Esophagus muscularis mucosa (tissue), 4 donors: ENCODE results near the gene RNU7-1. TPM values are rescaled to one million over a fixed set of nuclear protein-coding genes. Genes with fewer than 3 reads are reported as not detected.

Experiments
- DNase-seq: peaks from one replicate; pipeline ENCODE4 v3.0.0-alpha.2; 2017; ENCODE audit errors: extremely low spot score
- H3K27ac ChIP-seq, 4 donors: fragments of 200-600 bp; sonication (generic); replicated peaks in 1 of 4; 1 replicate in 3 of 4; 2 replicates in 1 of 4; pipeline ENCODE4 v1.5.1; 2016 to 2019; ENCODE audit warnings: mild to moderate bottlenecking in 1 of 4
- H3K27me3 ChIP-seq, 4 donors: fragments of 200-600 bp; sonication (generic); one replicate each; pipeline versions ENCODE4 v1.5.1 to v1.6.0; 2016 to 2019
- H3K36me3 ChIP-seq, 4 donors: fragments of 200-600 bp; sonication (generic); one replicate each; pipeline ENCODE4 v1.5.1; 2016 to 2019
- H3K4me1 ChIP-seq, 4 donors: fragments of 200-600 bp; sonication (generic); one replicate each; pipeline ENCODE4 v1.5.1; 2016 to 2019
- H3K4me3 ChIP-seq, 4 donors: fragments of 200-600 bp; sonication (generic); 1 replicate in 2 of 4; 2 replicates in 2 of 4; pipeline ENCODE4 v1.5.1; 2016 to 2019; ENCODE audit warnings: mild to moderate bottlenecking in 4 of 4, moderate library complexity in 1 of 4
- H3K9me3 ChIP-seq, 4 donors: fragments of 200-600 bp; sonication (generic); 1 replicate in 3 of 4; 2 replicates in 1 of 4; pipeline ENCODE4 v1.5.1; 2016 to 2019
- CTCF ChIP-seq, 3 experiments: fragments of 200-600 bp in 2 of 3; fragments of 450-650 bp in 1 of 3; sonication (generic) in 2 of 3; IDR thresholded peaks; one replicate each; pipeline ENCODE4 v1.5.1; 2017 to 2019; ENCODE audit warnings: antibody characterized with exemption in 3 of 3, mild to moderate bottlenecking in 2 of 3, moderate library complexity in 1 of 3
- EP300 ChIP-seq: sonication (generic); formaldehyde crosslinking; IDR thresholded peaks from one replicate; pipeline ENCODE4 v1.6.1; 2017; ENCODE audit warnings: antibody characterized with exemption
- POLR2A ChIP-seq: fragments of 450-650 bp; IDR thresholded peaks from one replicate; pipeline ENCODE4 v1.6.1; 2017; ENCODE audit warnings: antibody characterized with exemption, moderate library complexity, mild to moderate bottlenecking, low read depth
- POLR2AphosphoS5 ChIP-seq, 2 donors: sonication (generic); formaldehyde crosslinking; IDR thresholded peaks; one replicate each; pipeline ENCODE4 v1.6.1; 2017; ENCODE audit warnings: antibody characterized with exemption in 2 of 2
- WGBS: methylation state at CpG from one replicate; pipeline ENCODE4 v1.1.5; 2018; 5-methylcytosine and 5-hydroxymethylcytosine counted together
- intact Hi-C: fragments of 100-400 bp; cut with DNase I; formaldehyde crosslinking; loops from one replicate; pipeline ENCODE4 v1.15.1; 2023
- total RNA-seq, 4 donors: library from RNA; depleted of rRNA; stranded (reverse); fragments of >200 nt; gene quantifications; one replicate each; pipeline versions ENCODE4 v1.1.0 to v1.2.1, GENCODE V29; 2016

Gene RNU7-1
- total RNA-seq, 4 donors from 2014 or later = not detected

- TF ChIP-seq POLR2AphosphoS5 (IDR thresholded peaks at IDR 0.05) = no peak
- no peak for TF ChIP-seq POLR2A
- no peak for TF ChIP-seq EP300
- TF ChIP-seq CTCF (IDR thresholded peaks at IDR 0.05) = no peak
- no peaks in the 10 kb centered on the region for H3K36me3 ChIP-seq
- DNase-seq = no peak
- H3K4me1 ChIP-seq = peaks cover 40 to 55% (median 47%) of the 10 kb centered on the region in 4 donors
- no peaks in the 10 kb centered on the region for H3K9me3 ChIP-seq
- peak overlapping the region; percentile 34 to 57 (median 42) for H3K27ac ChIP-seq
- H3K4me3 ChIP-seq = peak overlapping the region in 1 of 4 donors; percentile 5
- 82% methylated on average over 10 of the region's 10 CpGs for WGBS
- intact Hi-C loops = no loop called here
- no peaks in the 10 kb centered on the region for H3K27me3 ChIP-seq
Observed at GRCh38 chr12:6958609-6959057, 15.0 kb downstream of the RNU7-1 start.

- no peak for DNase-seq
- H3K27me3 ChIP-seq = no peaks in the 10 kb centered on the region
- TF ChIP-seq POLR2AphosphoS5 (IDR thresholded peaks at IDR 0.05) = no peak
- no peak for TF ChIP-seq CTCF (IDR thresholded peaks at IDR 0.05)
- no peak for TF ChIP-seq EP300
- TF ChIP-seq POLR2A = no peak
- no peaks in the 10 kb centered on the region for H3K36me3 ChIP-seq
- H3K27ac ChIP-seq = peak overlapping the region in 3 of 4 donors; percentile 38 to 57 (median 46)
- H3K4me3 ChIP-seq = peak overlapping the region in 1 of 4 donors; percentile 5
- WGBS = 66% methylated on average over 22 of the region's 24 CpGs
- intact Hi-C loops = no loop called here
- H3K9me3 ChIP-seq = no peaks in the 10 kb centered on the region
- H3K4me1 ChIP-seq = peaks cover 40 to 54% (median 46%) of the 10 kb centered on the region in 4 donors
Observed at GRCh38 chr12:6959058-6959804, 15.6 kb downstream of the RNU7-1 start.

GRCh38 chr12:6959805-6960592 is 16.4 kb downstream of the RNU7-1 start:
- peak overlapping the region in 2 of 4 donors; percentile 38 to 57 for H3K27ac ChIP-seq
- intact Hi-C loops = no loop called here

More at GRCh38 chr12:6959805-6960592, 16.4 kb downstream of the RNU7-1 start:
- 89% methylated on average over 21 of the region's 26 CpGs for whole genome bisulfite sequencing
- Histone ChIP-seq H3K9me3 (no peaks in the 10 kb centered on the region), H3K27me3 (no peaks in the 10 kb centered on the region), H3K4me3 (no peak overlapping the region), H3K4me1 (peaks cover 46 to 61% (median 49%) of the 10 kb centered on the region in 4 donors), H3K36me3 (peaks cover 0 to 4% (median 1%) of the 10 kb centered on the region in 4 donors)
- TF ChIP-seq EP300 (no peak), POLR2A (no peak), POLR2AphosphoS5 (IDR thresholded peaks at IDR 0.05) (no peak), CTCF (IDR thresholded peaks at IDR 0.05) (no peak)
- DNase-seq = no peak
